HL-60 (cell line): Measurements from ENCODE around the gene OXSR1.

Experiments
- DNase-seq, 2 experiments: peaks; one replicate each; pipeline ENCODE4 v3.0.0-alpha.2; 2010 to 2020; ENCODE audit warnings: low read depth in 1 of 2, low spot score in 1 of 2
- H3K27ac ChIP-seq: fragments of 250-450 bp; sonication (Bioruptor Pico); replicated peaks from 2 replicates; pipeline ENCODE4 v1.5.1; 2020; ENCODE audit warnings: mild to moderate bottlenecking, moderate library complexity
- H3K27me3 ChIP-seq: fragments of 250-450 bp; sonication (Bioruptor Pico); 2 replicates; pipeline ENCODE4 v1.5.1; 2021; ENCODE audit warnings: mild to moderate bottlenecking, moderate library complexity; ENCODE audit not compliant: insufficient read depth, poor library complexity, severe bottlenecking
- H3K4me3 ChIP-seq: replicated peaks from 2 replicates; pipeline ENCODE4 v1.5.1; 2011; ENCODE audit warnings: mild to moderate bottlenecking, control low read depth, low read length; ENCODE audit not compliant: insufficient read depth
- CTCF ChIP-seq: IDR thresholded peaks from one replicate; pipeline ENCODE4 v1.5.1; 2011; ENCODE audit warnings: low read length, control low read depth, inconsistent platforms; ENCODE audit not compliant: insufficient read depth
- GABPA ChIP-seq: IDR thresholded peaks from 2 replicates; pipeline ENCODE4 v1.6.1; 2012; ENCODE audit warnings: low read depth
- POLR2AphosphoS5 ChIP-seq: IDR thresholded peaks from 2 replicates; pipeline ENCODE4 v1.6.1; 2012; ENCODE audit warnings: low read depth
- SPI1 ChIP-seq: IDR thresholded peaks from 2 replicates; pipeline ENCODE4 v1.6.1; 2012; ENCODE audit warnings: low read depth, mild to moderate bottlenecking, borderline replicate concordance
- TF ChIP-seq, protein P1 (sequence below): IDR thresholded peaks from 2 replicates; pipeline ENCODE4 v1.6.1; 2012; ENCODE audit warnings: low read depth; ENCODE audit not compliant: insufficient replicate concordance

OXSR1 gene

GRCh38 chr3:38257583-38257982 lies 92.2 kb downstream of the OXSR1 start:
- no peak overlapping the region for H3K27ac ChIP-seq
- H3K4me3 ChIP-seq = no peak overlapping the region
- TF ChIP-seq, protein P1, sequence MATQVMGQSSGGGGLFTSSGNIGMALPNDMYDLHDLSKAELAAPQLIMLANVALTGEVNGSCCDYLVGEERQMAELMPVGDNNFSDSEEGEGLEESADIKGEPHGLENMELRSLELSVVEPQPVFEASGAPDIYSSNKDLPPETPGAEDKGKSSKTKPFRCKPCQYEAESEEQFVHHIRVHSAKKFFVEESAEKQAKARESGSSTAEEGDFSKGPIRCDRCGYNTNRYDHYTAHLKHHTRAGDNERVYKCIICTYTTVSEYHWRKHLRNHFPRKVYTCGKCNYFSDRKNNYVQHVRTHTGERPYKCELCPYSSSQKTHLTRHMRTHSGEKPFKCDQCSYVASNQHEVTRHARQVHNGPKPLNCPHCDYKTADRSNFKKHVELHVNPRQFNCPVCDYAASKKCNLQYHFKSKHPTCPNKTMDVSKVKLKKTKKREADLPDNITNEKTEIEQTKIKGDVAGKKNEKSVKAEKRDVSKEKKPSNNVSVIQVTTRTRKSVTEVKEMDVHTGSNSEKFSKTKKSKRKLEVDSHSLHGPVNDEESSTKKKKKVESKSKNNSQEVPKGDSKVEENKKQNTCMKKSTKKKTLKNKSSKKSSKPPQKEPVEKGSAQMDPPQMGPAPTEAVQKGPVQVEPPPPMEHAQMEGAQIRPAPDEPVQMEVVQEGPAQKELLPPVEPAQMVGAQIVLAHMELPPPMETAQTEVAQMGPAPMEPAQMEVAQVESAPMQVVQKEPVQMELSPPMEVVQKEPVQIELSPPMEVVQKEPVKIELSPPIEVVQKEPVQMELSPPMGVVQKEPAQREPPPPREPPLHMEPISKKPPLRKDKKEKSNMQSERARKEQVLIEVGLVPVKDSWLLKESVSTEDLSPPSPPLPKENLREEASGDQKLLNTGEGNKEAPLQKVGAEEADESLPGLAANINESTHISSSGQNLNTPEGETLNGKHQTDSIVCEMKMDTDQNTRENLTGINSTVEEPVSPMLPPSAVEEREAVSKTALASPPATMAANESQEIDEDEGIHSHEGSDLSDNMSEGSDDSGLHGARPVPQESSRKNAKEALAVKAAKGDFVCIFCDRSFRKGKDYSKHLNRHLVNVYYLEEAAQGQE = no peak
- no peak for TF ChIP-seq SPI1
- no peak for TF ChIP-seq CTCF
- no peak for TF ChIP-seq POLR2AphosphoS5
- no peak for TF ChIP-seq GABPA
- no peak for DNase-seq
- H3K27me3 ChIP-seq = no peaks in the 10 kb centered on the region

GRCh38 chr3:38260474-38260873 lies 95.1 kb downstream of the OXSR1 start:
- H3K4me3 ChIP-seq = no peak overlapping the region
- TF ChIP-seq, protein P1 = no peak
- no peak for TF ChIP-seq SPI1
- TF ChIP-seq CTCF = no peak
- no peak for TF ChIP-seq GABPA
- TF ChIP-seq POLR2AphosphoS5 = no peak
- H3K27me3 ChIP-seq = no peaks in the 10 kb centered on the region
- no peak for DNase-seq
- H3K27ac ChIP-seq = no peak overlapping the region

DNA sequence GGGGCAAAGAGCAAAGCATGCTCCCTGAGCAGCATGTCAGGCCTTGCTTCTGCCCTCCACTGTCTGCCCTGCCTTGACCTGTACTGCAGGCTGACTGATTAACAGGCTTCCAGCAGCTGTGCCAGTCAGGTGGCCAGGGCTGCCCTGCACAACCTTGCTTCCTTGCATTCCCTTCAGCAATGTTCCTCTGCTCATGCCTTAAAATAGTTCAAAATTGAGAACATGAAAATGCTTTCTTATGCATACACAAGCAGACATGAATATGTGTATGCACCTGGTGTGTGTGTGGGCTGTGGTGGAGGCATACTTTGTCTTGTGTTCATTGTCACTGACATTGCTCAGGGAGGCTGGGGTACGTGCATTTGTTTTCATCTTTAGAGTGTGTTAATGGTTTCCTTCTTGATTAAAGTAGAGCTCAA lies 99.0 kb downstream of the OXSR1 start:
- Histone ChIP-seq H3K27ac (no peak overlapping the region), H3K4me3 (no peak overlapping the region), H3K27me3 (no peaks in the 10 kb centered on the region)
- no peak for DNase-seq
- TF ChIP-seq CTCF (no peak), GABPA (no peak), SPI1 (no peak), POLR2AphosphoS5 (no peak)
- TF ChIP-seq, protein P1 = no peak
